A549 (cell line): ENCODE measurements around the gene RPAP3.

Experiments
- CEBPB ChIP-seq, 2 experiments: fragments of >200 bp in 1 of 2; sonication (Bioruptor Twin) in 1 of 2; formaldehyde crosslinking in 1 of 2; IDR thresholded peaks; 2 replicates each; pipeline ENCODE4 v1.6.1; 2012 to 2016
- EP300 ChIP-seq, 2 experiments: fragments of >200 bp; sonication (Bioruptor Twin); formaldehyde crosslinking; IDR thresholded peaks; 2 replicates in 1 of 2; 3 replicates in 1 of 2; pipeline ENCODE4 v1.6.1; 2016 to 2017
- USF2 ChIP-seq: fragments of 450-650 bp; IDR thresholded peaks from 2 replicates; pipeline ENCODE4 v1.6.1; 2014; ENCODE audit warnings: antibody characterized with exemption
- ZFP36 ChIP-seq: fragments of 450-650 bp; IDR thresholded peaks from 2 replicates; pipeline ENCODE4 v1.6.1; 2014; ENCODE audit warnings: borderline replicate concordance; ENCODE audit not compliant: partially characterized antibody
- TF ChIP-seq, protein P1 (sequence below): fragments of >200 bp; sonication (Bioruptor Twin); formaldehyde crosslinking; IDR thresholded peaks from 3 replicates; pipeline ENCODE4 v1.5.1; 2016

GRCh38 chr12:47752121-47752520 lies 46.3 kb upstream of the RPAP3 start:
- TF ChIP-seq USF2 (no peak), CEBPB (IDR thresholded peaks at IDR 0.05) (no peak), EP300 (IDR thresholded peaks at IDR 0.05) (no peak), ZFP36 (no peak)
- TF ChIP-seq, protein P1, sequence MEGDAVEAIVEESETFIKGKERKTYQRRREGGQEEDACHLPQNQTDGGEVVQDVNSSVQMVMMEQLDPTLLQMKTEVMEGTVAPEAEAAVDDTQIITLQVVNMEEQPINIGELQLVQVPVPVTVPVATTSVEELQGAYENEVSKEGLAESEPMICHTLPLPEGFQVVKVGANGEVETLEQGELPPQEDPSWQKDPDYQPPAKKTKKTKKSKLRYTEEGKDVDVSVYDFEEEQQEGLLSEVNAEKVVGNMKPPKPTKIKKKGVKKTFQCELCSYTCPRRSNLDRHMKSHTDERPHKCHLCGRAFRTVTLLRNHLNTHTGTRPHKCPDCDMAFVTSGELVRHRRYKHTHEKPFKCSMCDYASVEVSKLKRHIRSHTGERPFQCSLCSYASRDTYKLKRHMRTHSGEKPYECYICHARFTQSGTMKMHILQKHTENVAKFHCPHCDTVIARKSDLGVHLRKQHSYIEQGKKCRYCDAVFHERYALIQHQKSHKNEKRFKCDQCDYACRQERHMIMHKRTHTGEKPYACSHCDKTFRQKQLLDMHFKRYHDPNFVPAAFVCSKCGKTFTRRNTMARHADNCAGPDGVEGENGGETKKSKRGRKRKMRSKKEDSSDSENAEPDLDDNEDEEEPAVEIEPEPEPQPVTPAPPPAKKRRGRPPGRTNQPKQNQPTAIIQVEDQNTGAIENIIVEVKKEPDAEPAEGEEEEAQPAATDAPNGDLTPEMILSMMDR, result no peak
